GM12864 (cell line): ENCODE measurements around the gene SLC35E2B.

Experiments used
- DNase-seq: peaks from one replicate; pipeline ENCODE4 v3.0.0-alpha.2; 2011; ENCODE audit warnings: low read depth
- H3K4me3 ChIP-seq: 2 replicates; pipeline ENCODE4 v1.5.1; 2011; ENCODE audit warnings: mild to moderate bottlenecking, low read depth, low read length, control low read depth
- CTCF ChIP-seq: IDR thresholded peaks from 2 replicates; pipeline ENCODE4 v1.5.1; 2011; ENCODE audit warnings: low read depth, mild to moderate bottlenecking, moderate library complexity, low read length, control low read depth, inconsistent platforms; ENCODE audit errors: missing control alignments

SLC35E2B gene

GRCh38 chr1:1630965-1631781, 61.4 kb downstream of the SLC35E2B start:
- H3K4me3 ChIP-seq: no peak overlapping the region; the same call in 1 of the 2 replicates
- no peak for DNase-seq
- no peak for TF ChIP-seq CTCF

DNA sequence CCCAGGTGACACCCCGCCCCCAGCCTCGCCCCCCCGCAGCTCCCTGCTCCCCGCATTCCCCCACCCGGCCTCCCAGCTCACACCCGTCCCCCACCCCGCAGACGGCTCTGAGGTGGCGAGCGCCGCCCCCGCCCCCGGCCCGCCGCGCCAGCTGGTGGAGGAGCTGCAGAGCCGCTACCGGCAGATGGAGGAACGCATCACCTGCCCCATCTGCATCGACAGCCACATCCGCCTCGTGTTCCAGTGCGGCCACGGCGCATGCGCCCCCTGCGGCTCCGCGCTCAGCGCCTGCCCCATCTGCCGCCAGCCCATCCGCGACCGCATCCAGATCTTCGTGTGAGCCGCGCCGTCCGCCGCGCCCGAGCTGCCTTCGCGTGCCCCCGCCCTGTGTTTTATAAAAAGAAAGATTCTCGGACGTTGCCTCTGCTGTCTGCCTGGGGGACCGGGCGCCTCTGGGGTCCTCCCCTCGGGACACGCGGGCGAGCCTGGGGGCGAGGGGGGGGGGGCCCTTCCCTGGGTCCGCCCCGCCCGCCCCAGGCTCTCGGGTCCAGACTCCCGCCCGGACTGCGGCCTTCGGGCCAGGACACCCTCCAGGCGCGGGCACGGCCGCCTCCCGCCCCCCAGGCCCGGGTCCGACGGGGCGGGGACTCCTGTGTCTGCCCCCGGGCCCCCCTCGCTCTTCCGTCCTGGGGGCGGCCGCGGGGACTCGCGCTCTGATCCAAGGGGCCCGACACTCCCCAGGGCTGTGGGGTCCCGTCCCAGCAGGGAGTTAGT, 62.2 kb downstream of the SLC35E2B start:
- H3K4me3 ChIP-seq: peak overlapping the region; percentile 29
- TF ChIP-seq CTCF: peak; percentile 7
- peak; percentile 76 for DNase-seq

DNA sequence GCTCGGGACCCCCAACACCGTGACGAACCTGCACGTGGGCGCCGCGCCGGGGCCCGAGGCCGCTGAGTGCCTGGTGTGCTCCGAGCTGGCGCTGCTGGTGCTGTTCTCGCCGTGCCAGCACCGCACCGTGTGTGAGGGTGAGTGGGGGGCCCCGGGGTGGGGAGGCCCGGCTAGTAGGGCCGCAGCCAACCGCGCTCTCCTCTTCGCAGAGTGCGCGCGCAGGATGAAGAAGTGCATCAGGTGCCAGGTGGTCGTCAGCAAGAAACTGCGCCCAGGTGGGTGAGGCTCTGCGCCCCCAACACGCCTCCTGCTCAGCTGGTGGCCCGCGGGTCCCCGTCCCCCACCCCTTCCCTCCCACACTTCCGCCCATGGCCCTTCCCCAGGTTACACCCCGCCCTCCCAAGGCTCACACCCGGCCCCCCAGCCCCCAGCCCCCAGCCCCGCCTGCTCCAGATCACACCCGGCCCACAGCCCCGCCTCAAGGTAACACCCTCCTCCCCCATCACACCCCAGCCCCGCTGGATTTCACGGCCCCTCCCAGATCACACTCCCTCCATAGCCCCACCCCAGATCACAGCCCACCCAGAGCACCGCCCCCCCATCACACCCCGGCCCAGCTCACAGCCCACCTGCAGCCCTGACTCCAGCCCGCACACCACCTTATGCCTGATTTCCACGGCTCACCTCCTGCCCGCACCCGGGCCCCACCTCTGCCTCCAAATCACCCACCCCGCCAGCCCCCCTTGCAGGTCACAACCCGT, 63.0 kb downstream of the SLC35E2B start:
- no peak for TF ChIP-seq CTCF
- peak overlapping the region; percentile 55 for H3K4me3 ChIP-seq
- no peak for DNase-seq

DNA sequence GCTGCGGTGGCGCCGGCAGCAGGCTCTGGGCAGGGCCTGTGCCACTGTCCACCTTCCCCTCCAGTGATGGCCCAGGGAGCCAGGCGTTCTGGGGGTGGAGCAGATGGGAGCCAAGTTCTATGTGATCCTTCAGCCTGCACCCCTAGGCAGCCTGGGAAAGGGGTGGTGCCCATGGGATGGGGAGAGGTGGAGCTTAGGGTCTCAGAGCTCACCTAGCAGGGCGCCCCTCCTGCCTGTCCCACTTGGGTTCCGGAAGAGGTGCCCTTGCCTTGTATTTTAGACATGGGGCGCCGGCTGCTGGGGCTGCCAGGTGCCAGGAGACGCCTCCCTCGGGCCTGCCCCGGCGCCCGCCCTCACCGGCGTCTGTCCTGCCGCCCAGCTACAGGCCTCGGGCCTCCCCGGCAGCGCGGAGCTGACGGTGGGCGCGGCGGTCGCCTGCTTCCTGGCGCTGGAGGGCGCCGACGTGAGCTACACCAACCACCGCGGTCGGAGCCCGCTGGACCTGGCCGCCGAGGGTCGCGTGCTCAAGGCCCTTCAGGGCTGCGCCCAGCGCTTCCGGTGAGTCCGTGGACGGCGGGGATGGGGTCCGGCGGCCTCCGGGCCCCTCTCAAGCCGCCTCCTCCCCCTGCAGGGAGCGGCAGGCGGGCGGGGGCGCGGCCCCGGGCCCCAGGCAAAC, 63.7 kb downstream of the SLC35E2B start:
- peak overlapping the region; percentile 55 for H3K4me3 ChIP-seq
- DNase-seq: no peak
- TF ChIP-seq CTCF: no peak

DNA sequence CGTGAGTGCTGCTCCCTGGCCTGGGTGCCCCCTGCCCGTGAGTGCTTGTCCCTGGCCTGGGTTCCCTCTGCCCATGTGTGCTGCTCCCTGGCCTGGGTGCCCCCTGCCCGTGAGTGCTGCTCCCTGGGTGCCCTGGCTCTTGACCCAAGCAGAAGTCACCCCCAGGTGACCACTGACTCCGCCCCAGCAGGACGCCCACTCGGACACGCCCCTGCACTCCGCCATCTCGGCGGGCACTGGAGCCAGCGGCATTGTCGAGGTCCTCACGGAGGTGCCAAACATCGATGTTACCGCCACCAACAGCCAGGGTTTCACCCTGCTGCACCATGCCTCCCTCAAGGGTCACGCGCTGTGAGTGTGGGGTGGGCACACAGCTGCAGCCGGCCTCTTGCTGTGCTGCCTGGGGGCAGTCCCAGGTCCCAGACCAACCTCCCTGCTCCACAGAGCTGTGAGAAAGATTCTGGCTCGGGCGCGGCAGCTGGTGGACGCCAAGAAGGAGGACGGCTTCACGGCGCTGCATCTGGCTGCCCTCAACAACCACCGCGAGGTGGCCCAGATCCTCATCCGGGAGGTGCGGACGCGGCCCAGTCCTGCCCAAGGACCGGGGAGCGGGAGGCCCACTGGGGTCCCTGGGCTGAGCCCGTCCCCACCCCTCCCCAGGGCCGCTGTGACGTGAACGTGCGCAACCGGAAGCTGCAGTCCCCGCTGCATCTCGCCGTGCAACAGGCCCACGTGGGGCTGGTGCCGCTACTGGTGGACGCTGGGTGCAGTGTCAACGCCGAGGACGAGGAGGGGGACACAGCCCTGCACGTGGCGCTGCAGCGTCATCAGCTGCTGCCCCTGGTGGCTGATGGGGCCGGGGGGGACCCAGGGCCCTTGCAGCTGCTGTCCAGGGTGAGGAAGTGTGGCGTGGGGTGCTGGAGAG, 64.5 kb downstream of the SLC35E2B start:
- DNase-seq: no peak
- H3K4me3 ChIP-seq: no peak overlapping the region
- no peak for TF ChIP-seq CTCF

- no peak overlapping the region for H3K4me3 ChIP-seq
- TF ChIP-seq CTCF: no peak
- no peak for DNase-seq
Measured at GRCh38 chr1:1627261-1627828, 65.2 kb downstream of the SLC35E2B start.
